ENCODE measurements around the gene ASIC1. TPM values are rescaled to one million over a fixed set of nuclear protein-coding genes. Genes with fewer than 3 reads are reported as not detected.

Gene ASIC1
- total RNA-seq, 1 donor from 2014 or later: 18.1 TPM

- Mint-ChIP-seq H3K4me1 (ENCODE audit: unreplicated experiment) (peaks cover 3% of the 10 kb centered on the region), H3K27ac (no peak overlapping the region), H3K4me3 (no peak overlapping the region), H3K9me3 (no peaks in the 10 kb centered on the region), H3K27me3 (no peaks in the 10 kb centered on the region), H3K36me3 (peaks cover 17% of the 10 kb centered on the region)
- TF ChIP-seq, protein P1, sequence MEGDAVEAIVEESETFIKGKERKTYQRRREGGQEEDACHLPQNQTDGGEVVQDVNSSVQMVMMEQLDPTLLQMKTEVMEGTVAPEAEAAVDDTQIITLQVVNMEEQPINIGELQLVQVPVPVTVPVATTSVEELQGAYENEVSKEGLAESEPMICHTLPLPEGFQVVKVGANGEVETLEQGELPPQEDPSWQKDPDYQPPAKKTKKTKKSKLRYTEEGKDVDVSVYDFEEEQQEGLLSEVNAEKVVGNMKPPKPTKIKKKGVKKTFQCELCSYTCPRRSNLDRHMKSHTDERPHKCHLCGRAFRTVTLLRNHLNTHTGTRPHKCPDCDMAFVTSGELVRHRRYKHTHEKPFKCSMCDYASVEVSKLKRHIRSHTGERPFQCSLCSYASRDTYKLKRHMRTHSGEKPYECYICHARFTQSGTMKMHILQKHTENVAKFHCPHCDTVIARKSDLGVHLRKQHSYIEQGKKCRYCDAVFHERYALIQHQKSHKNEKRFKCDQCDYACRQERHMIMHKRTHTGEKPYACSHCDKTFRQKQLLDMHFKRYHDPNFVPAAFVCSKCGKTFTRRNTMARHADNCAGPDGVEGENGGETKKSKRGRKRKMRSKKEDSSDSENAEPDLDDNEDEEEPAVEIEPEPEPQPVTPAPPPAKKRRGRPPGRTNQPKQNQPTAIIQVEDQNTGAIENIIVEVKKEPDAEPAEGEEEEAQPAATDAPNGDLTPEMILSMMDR (conservative IDR thresholded peaks at IDR 0.05): no peak
- DNase-seq (ENCODE audit: extremely low spot score, unreplicated experiment): no peak
Measured at GRCh38 chr12:50120953-50121352, 63.6 kb downstream of the ASIC1 start.

GRCh38 chr12:50121641-50122040 is 64.2 kb downstream of the ASIC1 start:
- H3K27me3 Mint-ChIP-seq: no peaks in the 10 kb centered on the region
- DNase-seq (ENCODE audit: extremely low spot score, unreplicated experiment): no peak
- H3K4me1 Mint-ChIP-seq (ENCODE audit: unreplicated experiment): peaks cover 4% of the 10 kb centered on the region
- no peak overlapping the region for H3K27ac Mint-ChIP-seq
- TF ChIP-seq, protein P1 (conservative IDR thresholded peaks at IDR 0.05): no peak
- H3K4me3 Mint-ChIP-seq: no peak overlapping the region
- peaks cover 13% of the 10 kb centered on the region for H3K36me3 Mint-ChIP-seq
- H3K9me3 Mint-ChIP-seq: no peaks in the 10 kb centered on the region

- H3K4me1 Mint-ChIP-seq (ENCODE audit: unreplicated experiment): peaks cover 4% of the 10 kb centered on the region
- peak; percentile 29 for DNase-seq (ENCODE audit: extremely low spot score, unreplicated experiment)
- H3K27me3 Mint-ChIP-seq: no peaks in the 10 kb centered on the region
- no peak overlapping the region for H3K27ac Mint-ChIP-seq
- no peaks in the 10 kb centered on the region for H3K9me3 Mint-ChIP-seq
- H3K36me3 Mint-ChIP-seq: peaks cover 16% of the 10 kb centered on the region
- no peak overlapping the region for H3K4me3 Mint-ChIP-seq
- TF ChIP-seq, protein P1 (conservative IDR thresholded peaks at IDR 0.05): no peak
Measured at GRCh38 chr12:50123203-50123602, 65.8 kb downstream of the ASIC1 start.

GRCh38 chr12:50127546-50127945 is 70.2 kb downstream of the ASIC1 start:
- H3K4me1 Mint-ChIP-seq (ENCODE audit: unreplicated experiment): peaks cover 5% of the 10 kb centered on the region
- no peaks in the 10 kb centered on the region for H3K27me3 Mint-ChIP-seq
- peaks cover 22% of the 10 kb centered on the region for H3K36me3 Mint-ChIP-seq
- no peaks in the 10 kb centered on the region for H3K9me3 Mint-ChIP-seq
- no peak overlapping the region for H3K4me3 Mint-ChIP-seq
- no peak overlapping the region for H3K27ac Mint-ChIP-seq
- TF ChIP-seq, protein P1 (conservative IDR thresholded peaks at IDR 0.05): no peak
- no peak for DNase-seq (ENCODE audit: extremely low spot score, unreplicated experiment)

GRCh38 chr12:50129290-50129689 is 71.9 kb downstream of the ASIC1 start:
- Mint-ChIP-seq H3K9me3 (no peaks in the 10 kb centered on the region), H3K27ac (no peak overlapping the region), H3K27me3 (no peaks in the 10 kb centered on the region), H3K4me1 (ENCODE audit: unreplicated experiment) (peaks cover 7% of the 10 kb centered on the region), H3K36me3 (peaks cover 19% of the 10 kb centered on the region), H3K4me3 (no peak overlapping the region)
- TF ChIP-seq, protein P1 (conservative IDR thresholded peaks at IDR 0.05): no peak
- DNase-seq (ENCODE audit: extremely low spot score, unreplicated experiment): no peak

Measured in type B pancreatic cell (in vitro differentiated cells).